K562 (cell line): ENCODE results near the gene KRTAP10-9.
"Not testable (repeated sequence)": the region's sequence is repeated elsewhere in the genome, so short reads cannot be mapped to it uniquely, and the experiment has no call there.

ENCODE experiments used
- ATF7 ChIP-seq: fragments of 450-650 bp; IDR thresholded peaks from 2 replicates; pipeline ENCODE4 v1.7.1; 2014; ENCODE audit warnings: mild to moderate bottlenecking, moderate library complexity
- DNMT1 ChIP-seq: fragments of 450-650 bp; IDR thresholded peaks from 2 replicates; pipeline ENCODE4 v1.6.1; 2016; ENCODE audit warnings: antibody characterized with exemption, mild to moderate bottlenecking
- MYBL2 ChIP-seq, 2 experiments: fragments of 450-650 bp in 1 of 2; sonication (generic) in 1 of 2; formaldehyde crosslinking in 1 of 2; IDR thresholded peaks; 2 replicates each; pipeline versions ENCODE4 v1.6.1 to v1.8.1; 2017 to 2022; ENCODE audit warnings: borderline replicate concordance in 1 of 2, inconsistent platforms in 1 of 2, low read depth in 1 of 2, mild to moderate bottlenecking in 1 of 2, missing genetic modification reagents in 1 of 2, moderate library complexity in 1 of 2
- NFYB ChIP-seq: IDR thresholded peaks from 2 replicates; pipeline ENCODE4 v1.6.1; 2011; ENCODE audit warnings: mild to moderate bottlenecking, moderate library complexity; ENCODE audit not compliant: insufficient read length; ENCODE audit errors: extremely low read depth
- NR3C1 ChIP-seq: sonication (generic); formaldehyde crosslinking; IDR thresholded peaks from 2 replicates; pipeline ENCODE4 v1.8.1; 2022; ENCODE audit warnings: missing genetic modification reagents
- NRF1 ChIP-seq, 2 experiments: fragments of 450-650 bp; IDR thresholded peaks in 1 of 2; conservative IDR thresholded peaks in 1 of 2; 2 replicates each; pipeline ENCODE4 v1.6.1; 2014; ENCODE audit warnings: mild to moderate bottlenecking in 2 of 2
- SAP30 ChIP-seq: fragments of 200-600 bp; sonication (generic); IDR thresholded peaks from 2 replicates; pipeline ENCODE4 v1.6.1; 2012; ENCODE audit warnings: borderline replicate concordance, low read depth, mild to moderate bottlenecking, moderate library complexity, low read length, control low read depth, inconsistent platforms; ENCODE audit not compliant: insufficient read depth, poor library complexity, severe bottlenecking
- SIN3A ChIP-seq, 2 experiments: fragments of 150-350 bp in 1 of 2; IDR thresholded peaks; 2 replicates each; pipeline ENCODE4 v1.6.1; 2011 to 2016; ENCODE audit warnings: borderline replicate concordance in 2 of 2, low read depth in 2 of 2, low read length in 2 of 2, mild to moderate bottlenecking in 2 of 2, moderate library complexity in 2 of 2; ENCODE audit not compliant: control insufficient read depth in 1 of 2
- ZNF24 ChIP-seq: fragments of 450-650 bp; IDR thresholded peaks from 2 replicates; pipeline ENCODE4 v1.6.1; 2016
- ZNF589 ChIP-seq: fragments of 200-800 bp; sonication (Bioruptor generic); IDR thresholded peaks from 2 replicates; pipeline ENCODE4 v1.6.1; 2016; ENCODE audit warnings: low read depth, missing genetic modification characterization, missing compliant biosample characterization
- TF ChIP-seq, protein P1 (sequence below): sonication (generic); formaldehyde crosslinking; IDR thresholded peaks from 2 replicates; pipeline ENCODE4 v1.5.0; 2020; ENCODE audit warnings: missing genetic modification reagents
- TF ChIP-seq, protein P2 (sequence below), 3 experiments: IDR thresholded peaks in 2 of 3; conservative IDR thresholded peaks in 1 of 3; 2 replicates each; pipeline ENCODE4 v1.5.1; 2011 to 2012; ENCODE audit warnings: low read length in 3 of 3, mild to moderate bottlenecking in 3 of 3, control low read depth in 2 of 3, improper control_type of control experiment in 1 of 3, inconsistent platforms in 1 of 3, low read depth in 1 of 3, mixed read lengths in 1 of 3, moderate library complexity in 1 of 3; ENCODE audit not compliant: insufficient read depth in 2 of 3
- TF ChIP-seq, protein P3 (sequence below): fragments of 450-650 bp; formaldehyde crosslinking; IDR thresholded peaks from 2 replicates; pipeline ENCODE4 v1.4.0; 2022; ENCODE audit warnings: missing genetic modification characterization

DNA sequence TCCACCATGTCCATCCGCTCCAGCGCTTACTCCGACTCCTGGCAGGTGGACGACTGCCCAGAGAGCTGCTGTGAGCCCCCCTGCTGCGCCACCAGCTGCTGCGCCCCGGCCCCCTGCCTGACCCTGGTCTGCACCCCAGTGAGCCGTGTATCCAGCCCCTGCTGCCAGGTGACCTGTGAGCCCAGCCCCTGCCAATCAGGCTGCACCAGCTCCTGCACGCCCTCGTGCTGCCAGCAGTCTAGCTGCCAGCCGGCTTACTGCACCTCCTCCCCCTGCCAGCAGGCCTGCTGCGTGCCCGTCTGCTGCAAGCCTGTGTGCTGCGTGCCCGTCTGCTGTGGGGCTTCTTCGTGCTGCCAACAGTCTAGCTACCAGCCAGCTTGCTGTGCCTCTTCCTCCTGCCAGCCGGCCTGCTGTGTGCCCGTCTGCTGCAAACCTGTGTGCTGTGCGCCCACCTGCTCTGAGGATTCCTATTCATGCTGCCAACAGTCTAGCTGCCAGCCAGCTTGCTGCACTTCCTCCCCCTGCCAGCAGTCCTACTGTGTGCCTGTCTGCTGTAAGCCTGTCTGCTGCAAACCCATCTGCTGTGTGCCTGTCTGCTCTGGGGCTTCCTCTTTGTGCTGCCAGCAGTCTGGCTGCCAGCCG is 409 bp downstream of the KRTAP10-9 start:
- TF ChIP-seq ATF7; DNMT1; NRF1 (conservative IDR thresholded peaks at IDR 0.05 in 1 of 2, IDR thresholded peaks at IDR 0.05 in 1 of 2); SAP30; NFYB; NR3C1 (CRISPR knock-in tag); MYBL2 (IDR thresholded peaks at IDR 0.05; ENCODE audit: low read depth); MYBL2 (CRISPR knock-in tag; IDR thresholded peaks at IDR 0.05; ENCODE audit: borderline replicate concordance); ZNF589; ZNF24; SIN3A (IDR thresholded peaks at IDR 0.05; ENCODE audit: borderline replicate concordance in 2 of 2, control insufficient read depth in 1 of 2, low read depth in 2 of 2, low read length in 2 of 2): not testable (repeated sequence)
- TF ChIP-seq, protein P1, sequence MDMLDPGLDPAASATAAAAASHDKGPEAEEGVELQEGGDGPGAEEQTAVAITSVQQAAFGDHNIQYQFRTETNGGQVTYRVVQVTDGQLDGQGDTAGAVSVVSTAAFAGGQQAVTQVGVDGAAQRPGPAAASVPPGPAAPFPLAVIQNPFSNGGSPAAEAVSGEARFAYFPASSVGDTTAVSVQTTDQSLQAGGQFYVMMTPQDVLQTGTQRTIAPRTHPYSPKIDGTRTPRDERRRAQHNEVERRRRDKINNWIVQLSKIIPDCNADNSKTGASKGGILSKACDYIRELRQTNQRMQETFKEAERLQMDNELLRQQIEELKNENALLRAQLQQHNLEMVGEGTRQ: not testable (repeated sequence)
- TF ChIP-seq, protein P2, sequence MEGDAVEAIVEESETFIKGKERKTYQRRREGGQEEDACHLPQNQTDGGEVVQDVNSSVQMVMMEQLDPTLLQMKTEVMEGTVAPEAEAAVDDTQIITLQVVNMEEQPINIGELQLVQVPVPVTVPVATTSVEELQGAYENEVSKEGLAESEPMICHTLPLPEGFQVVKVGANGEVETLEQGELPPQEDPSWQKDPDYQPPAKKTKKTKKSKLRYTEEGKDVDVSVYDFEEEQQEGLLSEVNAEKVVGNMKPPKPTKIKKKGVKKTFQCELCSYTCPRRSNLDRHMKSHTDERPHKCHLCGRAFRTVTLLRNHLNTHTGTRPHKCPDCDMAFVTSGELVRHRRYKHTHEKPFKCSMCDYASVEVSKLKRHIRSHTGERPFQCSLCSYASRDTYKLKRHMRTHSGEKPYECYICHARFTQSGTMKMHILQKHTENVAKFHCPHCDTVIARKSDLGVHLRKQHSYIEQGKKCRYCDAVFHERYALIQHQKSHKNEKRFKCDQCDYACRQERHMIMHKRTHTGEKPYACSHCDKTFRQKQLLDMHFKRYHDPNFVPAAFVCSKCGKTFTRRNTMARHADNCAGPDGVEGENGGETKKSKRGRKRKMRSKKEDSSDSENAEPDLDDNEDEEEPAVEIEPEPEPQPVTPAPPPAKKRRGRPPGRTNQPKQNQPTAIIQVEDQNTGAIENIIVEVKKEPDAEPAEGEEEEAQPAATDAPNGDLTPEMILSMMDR (IDR thresholded peaks at IDR 0.05 in 2 of 3, conservative IDR thresholded peaks at IDR 0.05 in 1 of 3; ENCODE audit: insufficient read depth in 2 of 3, low read depth in 1 of 3, low read length in 3 of 3): not testable (repeated sequence)
- TF ChIP-seq, protein P3, sequence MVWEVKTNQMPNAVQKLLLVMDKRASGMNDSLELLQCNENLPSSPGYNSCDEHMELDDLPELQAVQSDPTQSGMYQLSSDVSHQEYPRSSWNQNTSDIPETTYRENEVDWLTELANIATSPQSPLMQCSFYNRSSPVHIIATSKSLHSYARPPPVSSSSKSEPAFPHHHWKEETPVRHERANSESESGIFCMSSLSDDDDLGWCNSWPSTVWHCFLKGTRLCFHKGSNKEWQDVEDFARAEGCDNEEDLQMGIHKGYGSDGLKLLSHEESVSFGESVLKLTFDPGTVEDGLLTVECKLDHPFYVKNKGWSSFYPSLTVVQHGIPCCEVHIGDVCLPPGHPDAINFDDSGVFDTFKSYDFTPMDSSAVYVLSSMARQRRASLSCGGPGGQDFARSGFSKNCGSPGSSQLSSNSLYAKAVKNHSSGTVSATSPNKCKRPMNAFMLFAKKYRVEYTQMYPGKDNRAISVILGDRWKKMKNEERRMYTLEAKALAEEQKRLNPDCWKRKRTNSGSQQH (CRISPR knock-in tag): not testable (repeated sequence)
